Cardiac muscle cell (in vitro differentiated cells and primary cell): ENCODE data around the gene MPP7. TPM values are rescaled to one million over a fixed set of nuclear protein-coding genes. Genes with fewer than 3 reads are reported as not detected.
"Not testable (repeated sequence)": the region's sequence is repeated elsewhere in the genome, so short reads cannot be mapped to it uniquely, and the experiment has no call there.

Experiments used
- DNase-seq, 2 donors: peaks; one replicate each; pipeline versions ENCODE4 v3.0.0 to v3.0.0-alpha.2; 2010 to 2017; ENCODE audit warnings: low read depth in 1 of 2, low spot score in 1 of 2
- H3K27ac ChIP-seq: fragments of 200-600 bp; sonication (generic); 2 replicates; pipeline ENCODE4 v1.5.1; 2016
- H3K27me3 ChIP-seq: fragments of 200-600 bp; sonication (generic); 2 replicates; pipeline ENCODE4 v1.6.0; 2016; ENCODE audit warnings: control low read depth
- H3K36me3 ChIP-seq: fragments of 200-600 bp; sonication (generic); 2 replicates; pipeline ENCODE4 v1.5.1; 2016; ENCODE audit warnings: control low read depth
- H3K4me1 ChIP-seq: fragments of 200-600 bp; sonication (generic); 2 replicates; pipeline ENCODE4 v1.8.1; 2017; ENCODE audit warnings: low read depth, mild to moderate bottlenecking, mixed run types
- H3K4me3 ChIP-seq: fragments of 200-600 bp; sonication (generic); 2 replicates; pipeline ENCODE4 v1.5.1; 2016; ENCODE audit warnings: mild to moderate bottlenecking
- H3K9me3 ChIP-seq: fragments of 200-600 bp; sonication (generic); 2 replicates; pipeline ENCODE4 v1.5.1; 2017; ENCODE audit warnings: low read depth, mild to moderate bottlenecking, control low read depth
- polyA plus RNA-seq: library from polyadenylated mRNA; unstranded; fragments of >200 nt; fragmentation: Nextera tagmentation; extraction: Ambion mirVana; gene quantifications from 2 replicates; pipeline ENCODE4 v1.2.1, GENCODE V29; 2016
- total RNA-seq: library from RNA; depleted of rRNA; stranded (reverse); fragments of >200 nt; gene quantifications from 2 replicates; pipeline ENCODE4 v1.2.3, GENCODE V29; 2016
- TF ChIP-seq, protein P1 (sequence below): IDR thresholded peaks from 2 replicates; pipeline ENCODE4 v1.5.1; 2012; ENCODE audit warnings: low read depth, mild to moderate bottlenecking, low read length

Gene MPP7
- total and polyA plus RNA-seq, 2 experiments from 2014 or later, result 9.2 to 10.8 TPM

GRCh38 chr10:28326516-28327490, 23.9 kb upstream of the MPP7 start:
- no peaks in the 10 kb centered on the region for H3K27me3 ChIP-seq
- H3K36me3 ChIP-seq, result no peaks in the 10 kb centered on the region
- peaks cover 36% of the 10 kb centered on the region for H3K4me1 ChIP-seq
- TF ChIP-seq, protein P1, sequence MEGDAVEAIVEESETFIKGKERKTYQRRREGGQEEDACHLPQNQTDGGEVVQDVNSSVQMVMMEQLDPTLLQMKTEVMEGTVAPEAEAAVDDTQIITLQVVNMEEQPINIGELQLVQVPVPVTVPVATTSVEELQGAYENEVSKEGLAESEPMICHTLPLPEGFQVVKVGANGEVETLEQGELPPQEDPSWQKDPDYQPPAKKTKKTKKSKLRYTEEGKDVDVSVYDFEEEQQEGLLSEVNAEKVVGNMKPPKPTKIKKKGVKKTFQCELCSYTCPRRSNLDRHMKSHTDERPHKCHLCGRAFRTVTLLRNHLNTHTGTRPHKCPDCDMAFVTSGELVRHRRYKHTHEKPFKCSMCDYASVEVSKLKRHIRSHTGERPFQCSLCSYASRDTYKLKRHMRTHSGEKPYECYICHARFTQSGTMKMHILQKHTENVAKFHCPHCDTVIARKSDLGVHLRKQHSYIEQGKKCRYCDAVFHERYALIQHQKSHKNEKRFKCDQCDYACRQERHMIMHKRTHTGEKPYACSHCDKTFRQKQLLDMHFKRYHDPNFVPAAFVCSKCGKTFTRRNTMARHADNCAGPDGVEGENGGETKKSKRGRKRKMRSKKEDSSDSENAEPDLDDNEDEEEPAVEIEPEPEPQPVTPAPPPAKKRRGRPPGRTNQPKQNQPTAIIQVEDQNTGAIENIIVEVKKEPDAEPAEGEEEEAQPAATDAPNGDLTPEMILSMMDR, result no peak
- H3K9me3 ChIP-seq, result no peaks in the 10 kb centered on the region
- H3K4me3 ChIP-seq, result no peak overlapping the region
- peak; percentile 46 to 96 for DNase-seq
- peak overlapping the region; percentile 99 for H3K27ac ChIP-seq

DNA sequence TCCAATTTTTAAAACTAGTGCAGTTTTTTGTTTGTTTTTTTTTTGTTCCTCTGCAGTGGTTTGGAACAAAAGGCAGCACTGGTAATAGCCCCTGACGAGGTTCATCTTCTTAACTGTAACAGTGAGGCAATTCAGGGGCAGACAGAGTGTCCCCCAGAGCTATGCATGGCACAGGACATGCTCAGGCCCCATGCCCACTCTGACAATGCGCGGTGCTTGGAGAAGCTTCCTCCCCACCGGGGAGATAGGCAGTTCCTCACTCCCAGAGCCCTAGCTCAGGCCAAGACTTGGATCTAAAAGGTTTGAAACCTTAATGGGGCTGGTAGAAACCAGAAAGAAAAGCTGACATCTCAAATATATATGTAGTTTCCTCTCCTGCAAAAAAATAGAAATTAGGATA, 17.9 kb upstream of the MPP7 start:
- DNase-seq, result no peak
- H3K4me3 ChIP-seq, result no peak overlapping the region
- H3K27ac ChIP-seq, result no peak overlapping the region
- H3K36me3 ChIP-seq, result no peaks in the 10 kb centered on the region
- H3K4me1 ChIP-seq, result peaks cover 9% of the 10 kb centered on the region
- H3K27me3 ChIP-seq, result no peaks in the 10 kb centered on the region
- TF ChIP-seq, protein P1, result no peak
- no peaks in the 10 kb centered on the region for H3K9me3 ChIP-seq

GRCh38 chr10:28320090-28320489, 17.2 kb upstream of the MPP7 start:
- Histone ChIP-seq H3K27ac (no peak overlapping the region), H3K27me3 (no peaks in the 10 kb centered on the region), H3K4me1 (peaks cover 6% of the 10 kb centered on the region), H3K9me3 (no peaks in the 10 kb centered on the region), H3K4me3 (no peak overlapping the region), H3K36me3 (no peaks in the 10 kb centered on the region)
- TF ChIP-seq, protein P1, result no peak
- no peak for DNase-seq

DNA sequence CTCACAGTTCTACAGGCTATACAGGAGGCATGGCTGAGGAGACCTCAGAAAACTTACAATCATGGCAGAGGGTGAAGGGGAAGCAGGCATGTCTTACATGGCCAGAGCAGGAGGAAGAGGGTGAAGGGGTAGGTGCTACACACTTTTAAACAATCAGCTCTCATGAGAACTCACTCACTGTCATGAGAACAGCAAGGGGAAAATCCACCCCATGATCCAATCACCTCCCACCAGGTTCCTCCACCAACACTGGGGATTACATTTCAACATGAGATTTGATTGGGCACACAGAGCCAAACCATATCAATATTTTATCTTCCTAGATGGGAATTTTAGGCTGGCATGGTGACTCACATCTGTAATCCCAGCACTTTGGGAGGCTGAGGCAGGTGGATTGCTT, 16.2 kb upstream of the MPP7 start:
- H3K4me3 ChIP-seq, DNase-seq, H3K36me3 ChIP-seq, H3K9me3 ChIP-seq, H3K4me1 ChIP-seq, H3K27me3 ChIP-seq, H3K27ac ChIP-seq: not testable (repeated sequence)

DNA sequence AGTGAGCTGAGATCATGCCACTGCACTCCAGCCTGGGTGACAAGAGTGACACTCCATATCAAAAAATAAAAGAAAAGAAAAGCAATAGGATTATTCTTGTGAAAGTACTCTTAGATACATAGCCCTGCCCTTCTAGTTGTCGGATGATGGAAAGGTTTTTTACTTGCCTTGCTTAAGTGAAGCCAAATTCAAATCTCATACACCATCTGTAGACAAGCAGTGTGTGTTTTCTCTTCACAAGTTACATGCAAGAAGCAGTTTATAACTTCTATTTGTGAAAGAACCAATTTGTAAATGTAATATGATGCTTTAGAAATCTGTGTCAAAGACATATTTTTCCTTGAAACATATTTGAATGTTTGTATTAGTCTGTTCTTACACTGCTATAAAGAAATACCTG, 15.8 kb upstream of the MPP7 start:
- Histone ChIP-seq H3K27me3 (no peaks in the 10 kb centered on the region), H3K36me3 (no peaks in the 10 kb centered on the region), H3K27ac (no peak overlapping the region), H3K9me3 (no peaks in the 10 kb centered on the region), H3K4me1 (peaks cover 6% of the 10 kb centered on the region), H3K4me3 (no peak overlapping the region)
- TF ChIP-seq, protein P1, result no peak
- no peak for DNase-seq

DNA sequence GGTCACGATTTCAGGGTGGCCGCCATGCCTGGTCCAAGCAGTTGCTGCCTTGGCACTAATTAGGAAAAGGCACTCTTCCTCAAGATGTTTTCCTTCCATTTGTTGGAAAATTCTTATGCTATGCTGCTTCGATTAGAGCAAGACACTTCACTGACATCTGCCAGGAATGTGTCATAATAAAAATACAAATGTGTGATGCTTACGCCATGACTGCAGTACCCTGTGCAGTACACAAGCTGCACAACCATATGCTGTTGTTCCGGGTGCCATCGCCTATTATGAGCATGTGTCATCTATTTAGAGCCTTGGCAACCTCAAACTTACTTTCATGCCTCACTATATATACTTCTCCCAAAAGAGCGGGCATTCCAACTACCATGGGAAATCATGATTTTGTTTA, 14.9 kb upstream of the MPP7 start:
- TF ChIP-seq, protein P1, result no peak
- Histone ChIP-seq H3K4me1 (peaks cover 6% of the 10 kb centered on the region), H3K4me3 (no peak overlapping the region), H3K27me3 (no peaks in the 10 kb centered on the region), H3K9me3 (no peaks in the 10 kb centered on the region), H3K27ac (no peak overlapping the region), H3K36me3 (no peaks in the 10 kb centered on the region)
- no peak for DNase-seq
